GM12872 (cell line): ENCODE measurements around the gene CBL.

Experiments
- CTCF ChIP-seq: IDR thresholded peaks from 3 replicates; pipeline ENCODE4 v1.5.1; 2011; ENCODE audit warnings: low read depth, mild to moderate bottlenecking, low read length, moderate library complexity; ENCODE audit not compliant: insufficient read depth

Gene CBL

GRCh38 chr11:119179342-119179741 is 26.8 kb upstream of the CBL start:
- TF ChIP-seq CTCF: no peak

- TF ChIP-seq CTCF: no peak
These were observed 26.2 kb upstream of the CBL start for GRCh38 chr11:119179983-119180382.

DNA sequence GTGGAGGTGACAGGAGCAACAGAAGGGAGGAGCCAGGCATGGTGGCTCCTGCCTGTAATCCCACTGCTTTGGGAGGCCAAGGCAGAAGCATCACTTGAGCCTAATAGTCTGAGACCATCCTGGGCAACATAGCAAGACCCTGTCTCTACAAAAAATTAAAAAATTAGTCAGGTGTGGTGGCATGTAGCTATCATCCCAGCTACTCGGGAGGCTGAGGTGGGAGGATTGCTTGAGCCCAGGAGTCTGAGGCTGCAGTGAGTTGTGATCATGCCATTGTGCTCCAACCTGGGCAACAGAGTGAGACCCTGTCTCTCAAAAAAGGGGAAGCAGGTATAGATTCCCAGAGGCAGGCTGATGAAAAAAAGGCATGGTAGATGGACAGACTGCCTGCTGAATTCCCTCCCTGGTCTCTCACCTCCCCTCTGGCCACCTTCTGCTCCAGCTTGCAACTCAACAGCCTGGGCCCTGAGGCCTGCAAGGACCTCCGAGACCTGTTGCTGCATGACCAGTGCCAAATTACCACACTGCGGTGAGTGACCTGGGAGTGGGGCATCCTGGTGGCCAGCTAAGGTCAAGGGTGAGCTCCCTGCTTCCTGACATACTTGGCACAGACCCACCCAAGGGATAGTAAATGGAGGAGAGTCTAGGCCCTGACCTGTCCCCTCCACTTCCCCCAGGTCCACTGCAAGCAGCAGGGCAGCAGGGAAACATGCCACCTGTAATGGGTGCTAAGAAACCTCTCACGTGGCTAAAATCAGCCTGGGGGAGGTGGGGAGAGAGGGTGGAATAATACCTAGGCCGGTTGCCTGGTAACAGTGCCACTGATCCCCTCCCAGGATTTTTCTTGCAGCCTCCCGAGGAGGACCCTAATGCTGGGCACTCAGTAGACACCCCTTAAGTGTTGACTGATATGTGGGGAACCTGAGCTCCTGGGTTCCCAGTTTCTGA is 25.1 kb upstream of the CBL start:
- no peak for TF ChIP-seq CTCF

- no peak for TF ChIP-seq CTCF
These were observed 24.3 kb upstream of the CBL start for GRCh38 chr11:119181677-119182412.

GRCh38 chr11:119185981-119186634 is 20.0 kb upstream of the CBL start:
- TF ChIP-seq CTCF: no peak

DNA sequence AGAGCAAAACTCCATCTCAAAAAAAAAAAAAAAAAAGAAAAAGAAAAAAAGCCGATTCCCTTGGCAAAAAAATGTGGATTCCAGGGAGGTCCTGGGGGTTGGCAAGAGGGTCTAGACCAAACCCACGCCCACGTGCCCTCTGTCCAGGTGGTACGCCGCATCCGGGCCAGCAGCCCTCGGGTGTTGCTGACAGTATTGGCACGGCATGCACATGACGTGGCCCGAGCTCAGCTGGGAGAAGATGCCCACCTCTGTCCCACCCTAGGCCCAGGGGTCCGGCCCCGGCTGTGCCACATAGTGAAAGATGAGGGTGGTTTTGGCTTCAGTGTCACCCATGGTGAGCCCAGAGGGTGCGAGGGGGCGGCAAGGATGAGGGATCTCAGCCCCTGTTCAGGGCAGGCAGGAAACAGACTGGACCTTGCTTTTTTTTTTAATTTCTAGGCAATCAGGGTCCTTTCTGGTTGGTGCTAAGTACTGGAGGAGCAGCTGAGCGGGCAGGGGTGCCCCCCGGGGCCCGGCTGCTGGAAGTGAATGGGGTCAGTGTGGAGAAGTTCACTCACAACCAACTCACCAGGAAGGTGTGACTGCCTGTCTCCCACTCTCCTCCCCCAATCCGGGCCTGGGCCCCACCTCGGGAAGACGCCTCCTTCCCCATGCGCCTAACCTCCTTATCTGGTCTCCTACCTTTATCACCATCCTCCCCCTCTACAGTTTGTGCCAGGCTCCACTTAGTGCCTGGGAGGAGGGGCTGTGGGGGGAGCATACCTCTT is 18.8 kb upstream of the CBL start:
- no peak for TF ChIP-seq CTCF
